Osteoblast (primary cell): ENCODE measurements around the gene HDAC9. TPM values are rescaled to one million over a fixed set of nuclear protein-coding genes. Genes with fewer than 3 reads are reported as not detected.

ENCODE experiments used
- DNase-seq: peaks from one replicate; pipeline ENCODE4 v3.0.0; 2011; ENCODE audit warnings: low spot score, mixed read lengths; ENCODE audit not compliant: insufficient read length; ENCODE audit errors: missing footprints
- H2AFZ ChIP-seq: 2 replicates; pipeline ENCODE4 v1.6.0; 2011; ENCODE audit warnings: mild to moderate bottlenecking, low read length
- H3K27ac ChIP-seq: 2 replicates; pipeline ENCODE4 v1.5.1; 2011; ENCODE audit warnings: mild to moderate bottlenecking, low read depth, low read length, moderate library complexity
- H3K27me3 ChIP-seq: 2 replicates; pipeline ENCODE4 v1.6.0; 2012; ENCODE audit warnings: mild to moderate bottlenecking, control low read depth, inconsistent platforms, low read length, moderate library complexity; ENCODE audit not compliant: insufficient read depth
- H3K36me3 ChIP-seq: 2 replicates; pipeline ENCODE4 v1.5.1; 2011; ENCODE audit warnings: mild to moderate bottlenecking, low read length, control low read depth, moderate library complexity; ENCODE audit not compliant: insufficient read depth
- H3K4me1 ChIP-seq: 2 replicates; pipeline ENCODE4 v1.5.1; 2011; ENCODE audit warnings: mild to moderate bottlenecking, low read length, control low read depth, moderate library complexity; ENCODE audit not compliant: insufficient read depth
- H3K4me2 ChIP-seq: 2 replicates; pipeline ENCODE4 v1.6.0; 2011; ENCODE audit warnings: mild to moderate bottlenecking, low read length; ENCODE audit not compliant: insufficient read depth
- H3K4me3 ChIP-seq: fragments of 200-600 bp; sonication (generic); 3 replicates; pipeline ENCODE4 v1.5.1; 2012; ENCODE audit warnings: mild to moderate bottlenecking, low read length, inconsistent platforms; ENCODE audit not compliant: insufficient read depth
- H3K79me2 ChIP-seq: 2 replicates; pipeline ENCODE4 v1.6.0; 2012; ENCODE audit warnings: mild to moderate bottlenecking, low read length, control low read depth, inconsistent platforms; ENCODE audit not compliant: insufficient read depth
- H3K9me3 ChIP-seq: 2 replicates; pipeline ENCODE4 v1.5.1; 2011; ENCODE audit warnings: low read depth, low read length, control low read depth
- H4K20me1 ChIP-seq: 2 replicates; pipeline ENCODE4 v1.6.0; 2012; ENCODE audit warnings: mild to moderate bottlenecking, low read length, control low read depth; ENCODE audit not compliant: insufficient read depth
- CTCF ChIP-seq: IDR thresholded peaks from 2 replicates; pipeline ENCODE4 v1.5.1; 2011; ENCODE audit warnings: mild to moderate bottlenecking, low read depth, low read length, moderate library complexity; ENCODE audit errors: extremely low read depth
- total RNA-seq: library from RNA; depleted of rRNA; stranded (reverse); fragments of >200 nt; gene quantifications from 2 replicates; pipeline ENCODE4 v1.2.3, GENCODE V29; 2012

The HDAC9 gene
- total RNA-seq, 1 donor, result 21.7 TPM

GRCh38 chr7:18780938-18781337 lies 285.4 kb downstream of the HDAC9 start:
- Histone ChIP-seq H3K79me2 (no peaks in the 10 kb centered on the region), H3K4me3 (no peak overlapping the region), H3K36me3 (no peaks in the 10 kb centered on the region), H2AFZ (no peak overlapping the region), H4K20me1 (no peaks in the 10 kb centered on the region), H3K27ac (no peak overlapping the region), H3K4me1 (peaks cover 16% of the 10 kb centered on the region), H3K4me2 (no peak overlapping the region), H3K9me3 (no peaks in the 10 kb centered on the region), H3K27me3 (no peaks in the 10 kb centered on the region)
- DNase-seq, result no peak
- TF ChIP-seq CTCF, result no peak

GRCh38 chr7:18786196-18786727 lies 290.7 kb downstream of the HDAC9 start:
- DNase-seq, result no peak
- Histone ChIP-seq H3K4me2 (no peak overlapping the region), H3K9me3 (no peaks in the 10 kb centered on the region), H3K27me3 (no peaks in the 10 kb centered on the region), H3K4me1 (peaks cover 5% of the 10 kb centered on the region), H2AFZ (no peak overlapping the region), H4K20me1 (no peaks in the 10 kb centered on the region), H3K36me3 (no peaks in the 10 kb centered on the region), H3K27ac (no peak overlapping the region), H3K79me2 (no peaks in the 10 kb centered on the region), H3K4me3 (no peak overlapping the region)
- no peak for TF ChIP-seq CTCF

- no peak overlapping the region for H2AFZ ChIP-seq
- H3K4me3 ChIP-seq, result no peak overlapping the region
- no peaks in the 10 kb centered on the region for H3K79me2 ChIP-seq
- peaks cover 5% of the 10 kb centered on the region for H3K4me1 ChIP-seq
- no peak for TF ChIP-seq CTCF
- H3K9me3 ChIP-seq, result no peaks in the 10 kb centered on the region
- DNase-seq, result no peak
- H3K36me3 ChIP-seq, result no peaks in the 10 kb centered on the region
- no peak overlapping the region for H3K4me2 ChIP-seq
- no peak overlapping the region for H3K27ac ChIP-seq
- H4K20me1 ChIP-seq, result no peaks in the 10 kb centered on the region
- H3K27me3 ChIP-seq, result no peaks in the 10 kb centered on the region
Observed at GRCh38 chr7:18786796-18787195, 291.2 kb downstream of the HDAC9 start.

- H4K20me1 ChIP-seq, result no peaks in the 10 kb centered on the region
- no peaks in the 10 kb centered on the region for H3K27me3 ChIP-seq
- no peak overlapping the region for H3K4me2 ChIP-seq
- no peak overlapping the region for H2AFZ ChIP-seq
- no peak overlapping the region for H3K4me3 ChIP-seq
- DNase-seq, result no peak
- TF ChIP-seq CTCF, result no peak
- H3K27ac ChIP-seq, result no peak overlapping the region
- H3K36me3 ChIP-seq, result no peaks in the 10 kb centered on the region
- H3K79me2 ChIP-seq, result no peaks in the 10 kb centered on the region
- H3K9me3 ChIP-seq, result no peaks in the 10 kb centered on the region
- H3K4me1 ChIP-seq, result peaks cover 11% of the 10 kb centered on the region
Observed at GRCh38 chr7:18788026-18788425, 292.5 kb downstream of the HDAC9 start.
